GM12873 (cell line): ENCODE results near the gene IL25.

Source experiments
- TF ChIP-seq, protein P1 (sequence below): IDR thresholded peaks from 2 replicates; pipeline ENCODE4 v1.5.1; 2012; ENCODE audit warnings: low read depth, mild to moderate bottlenecking, moderate library complexity, low read length, control low read depth; ENCODE audit not compliant: insufficient read depth; ENCODE audit errors: missing control alignments

IL25 gene

DNA sequence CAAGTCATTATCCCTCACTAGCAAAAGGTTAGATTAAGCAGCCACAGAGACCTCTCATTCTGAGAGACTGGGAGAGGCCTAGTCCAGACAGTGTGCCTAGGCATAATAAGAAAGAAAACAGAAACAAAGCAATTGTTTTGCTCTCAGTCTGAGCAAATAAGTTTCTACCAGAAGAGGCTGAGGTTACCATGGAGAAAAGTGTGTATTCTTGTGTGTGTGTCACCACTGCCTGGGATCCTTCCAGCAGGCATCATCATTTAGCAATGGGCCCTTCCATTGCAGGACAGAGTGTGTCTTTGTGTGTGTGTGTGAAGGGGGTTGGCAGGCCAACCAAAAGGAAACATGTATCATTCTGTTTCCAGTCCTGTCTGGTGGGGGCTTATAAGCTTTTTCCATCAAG lies 11.3 kb upstream of the IL25 start:
- TF ChIP-seq, protein P1, sequence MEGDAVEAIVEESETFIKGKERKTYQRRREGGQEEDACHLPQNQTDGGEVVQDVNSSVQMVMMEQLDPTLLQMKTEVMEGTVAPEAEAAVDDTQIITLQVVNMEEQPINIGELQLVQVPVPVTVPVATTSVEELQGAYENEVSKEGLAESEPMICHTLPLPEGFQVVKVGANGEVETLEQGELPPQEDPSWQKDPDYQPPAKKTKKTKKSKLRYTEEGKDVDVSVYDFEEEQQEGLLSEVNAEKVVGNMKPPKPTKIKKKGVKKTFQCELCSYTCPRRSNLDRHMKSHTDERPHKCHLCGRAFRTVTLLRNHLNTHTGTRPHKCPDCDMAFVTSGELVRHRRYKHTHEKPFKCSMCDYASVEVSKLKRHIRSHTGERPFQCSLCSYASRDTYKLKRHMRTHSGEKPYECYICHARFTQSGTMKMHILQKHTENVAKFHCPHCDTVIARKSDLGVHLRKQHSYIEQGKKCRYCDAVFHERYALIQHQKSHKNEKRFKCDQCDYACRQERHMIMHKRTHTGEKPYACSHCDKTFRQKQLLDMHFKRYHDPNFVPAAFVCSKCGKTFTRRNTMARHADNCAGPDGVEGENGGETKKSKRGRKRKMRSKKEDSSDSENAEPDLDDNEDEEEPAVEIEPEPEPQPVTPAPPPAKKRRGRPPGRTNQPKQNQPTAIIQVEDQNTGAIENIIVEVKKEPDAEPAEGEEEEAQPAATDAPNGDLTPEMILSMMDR = no peak

DNA sequence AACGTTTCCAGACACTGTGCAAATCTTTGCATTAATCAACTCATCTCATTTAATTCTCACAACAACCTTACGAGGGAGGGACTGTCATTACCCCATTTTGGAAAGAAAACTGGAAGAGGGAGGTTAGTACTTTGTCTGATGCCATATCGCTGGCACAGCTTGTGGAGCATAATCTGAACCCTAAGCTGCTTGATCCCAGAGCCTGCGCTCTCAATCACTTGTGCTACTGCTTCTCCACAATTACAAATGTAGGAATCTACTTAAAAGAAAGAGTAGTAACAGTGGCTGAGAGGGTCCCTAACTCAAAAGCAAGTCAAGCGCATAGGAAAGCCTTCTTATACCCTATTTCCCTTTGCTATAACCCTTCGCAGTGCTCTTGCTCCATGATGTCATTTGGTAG lies 10.8 kb upstream of the IL25 start:
- TF ChIP-seq, protein P1 = no peak

DNA sequence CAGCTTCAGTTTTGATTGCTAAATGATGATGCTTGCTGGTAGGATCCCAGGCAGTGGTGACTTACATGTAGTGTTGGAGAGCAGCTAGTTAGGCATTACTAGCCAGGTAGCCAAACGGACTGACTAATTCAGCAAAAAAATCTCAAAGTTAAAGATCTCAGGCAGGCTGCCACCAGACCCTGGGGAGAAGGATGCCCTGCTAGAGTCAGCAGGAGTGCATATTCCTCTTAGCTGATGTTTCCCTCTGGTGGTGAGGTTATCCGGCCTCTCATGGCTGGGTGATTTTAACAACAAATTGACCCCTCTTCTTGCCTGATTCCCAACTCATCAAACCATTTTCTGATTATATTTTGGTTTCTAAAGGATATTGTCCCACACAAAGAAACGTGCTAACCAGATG lies 10.4 kb upstream of the IL25 start:
- TF ChIP-seq, protein P1 = no peak

DNA sequence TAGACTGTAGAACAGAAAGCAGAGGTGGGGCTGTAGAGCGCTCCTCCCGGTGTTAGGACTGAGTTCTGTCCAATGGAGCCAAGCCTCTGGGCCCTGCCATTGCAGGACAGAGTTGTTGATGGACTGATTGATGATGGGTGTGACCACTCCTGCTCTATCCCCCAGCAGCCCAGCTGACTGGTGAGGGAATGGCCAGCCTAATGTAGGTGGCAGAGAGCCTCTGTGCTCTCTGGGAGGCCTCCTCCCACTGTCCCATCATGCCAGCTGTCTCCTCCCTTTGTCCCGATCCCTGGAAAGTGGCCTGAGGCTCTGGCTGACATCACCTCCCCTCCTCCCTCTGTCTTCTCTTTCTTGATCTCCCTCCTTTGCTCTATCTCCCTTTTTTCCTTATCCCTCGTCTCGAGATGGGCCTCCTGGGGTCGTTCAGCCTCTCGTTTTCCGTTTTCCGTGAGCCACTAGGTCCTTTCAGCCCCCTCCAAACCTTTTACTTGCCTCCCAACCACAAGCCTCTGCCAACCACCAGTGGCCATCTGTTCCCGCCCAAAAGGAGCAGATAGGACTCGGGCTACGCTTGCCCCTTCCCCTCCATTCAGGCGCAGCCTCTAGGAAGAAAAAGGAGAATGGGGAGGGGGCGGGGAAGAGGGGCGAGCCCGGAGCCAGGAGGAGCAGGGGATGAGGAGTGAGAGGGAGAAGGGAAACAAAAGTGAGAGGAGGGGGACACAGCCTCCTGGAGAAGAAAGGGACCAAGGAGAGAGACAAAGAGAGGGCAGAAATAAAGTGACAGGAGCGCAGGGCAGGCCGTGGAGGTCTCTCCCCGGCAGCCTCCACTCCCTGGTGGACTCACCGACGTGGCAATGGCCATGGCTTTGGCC lies 8.2 kb upstream of the IL25 start:
- TF ChIP-seq, protein P1 = no peak

DNA sequence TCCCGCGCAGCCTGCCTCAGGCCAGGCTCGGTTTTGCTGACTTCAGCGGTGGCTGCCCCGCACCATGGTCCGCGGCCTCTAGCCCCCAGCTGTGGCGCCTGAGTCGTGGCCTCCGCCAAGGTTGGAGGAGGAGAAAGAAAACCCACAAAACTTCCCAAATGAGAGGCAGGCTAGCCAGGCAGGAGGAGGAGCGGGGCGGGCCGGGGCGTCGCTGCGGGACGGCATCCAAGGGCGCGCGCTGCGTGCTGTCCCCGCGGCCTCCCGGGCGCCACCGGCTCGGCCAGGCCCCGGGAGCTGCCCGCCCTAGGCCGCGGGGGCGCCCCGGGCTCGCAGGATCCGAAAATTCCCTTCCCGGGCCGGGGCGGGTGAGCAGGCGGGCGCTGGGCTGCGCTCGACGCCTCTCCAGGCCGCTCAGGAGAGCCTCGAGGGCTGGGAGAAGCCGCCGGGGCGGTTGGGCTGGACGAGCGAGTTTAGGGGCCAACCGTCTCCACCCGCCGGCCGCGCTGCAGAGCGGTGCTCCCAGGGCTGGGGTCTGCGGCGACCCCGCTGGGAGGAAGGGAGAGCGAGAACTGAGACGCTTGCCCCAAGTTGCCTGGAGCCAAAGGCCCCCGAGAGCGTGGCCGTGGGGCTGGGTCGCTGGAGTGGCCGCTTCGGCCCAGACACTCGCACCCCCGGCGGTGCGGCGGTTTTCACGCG lies 7.4 kb upstream of the IL25 start, which contains the start of gene EFS:
Gene EFS, minus strand, starts transcription at position 137 of the 696 bp plus-strand sequence. CDS start 147 bp downstream, outside the sequence.
- TF ChIP-seq, protein P1 = no peak

DNA sequence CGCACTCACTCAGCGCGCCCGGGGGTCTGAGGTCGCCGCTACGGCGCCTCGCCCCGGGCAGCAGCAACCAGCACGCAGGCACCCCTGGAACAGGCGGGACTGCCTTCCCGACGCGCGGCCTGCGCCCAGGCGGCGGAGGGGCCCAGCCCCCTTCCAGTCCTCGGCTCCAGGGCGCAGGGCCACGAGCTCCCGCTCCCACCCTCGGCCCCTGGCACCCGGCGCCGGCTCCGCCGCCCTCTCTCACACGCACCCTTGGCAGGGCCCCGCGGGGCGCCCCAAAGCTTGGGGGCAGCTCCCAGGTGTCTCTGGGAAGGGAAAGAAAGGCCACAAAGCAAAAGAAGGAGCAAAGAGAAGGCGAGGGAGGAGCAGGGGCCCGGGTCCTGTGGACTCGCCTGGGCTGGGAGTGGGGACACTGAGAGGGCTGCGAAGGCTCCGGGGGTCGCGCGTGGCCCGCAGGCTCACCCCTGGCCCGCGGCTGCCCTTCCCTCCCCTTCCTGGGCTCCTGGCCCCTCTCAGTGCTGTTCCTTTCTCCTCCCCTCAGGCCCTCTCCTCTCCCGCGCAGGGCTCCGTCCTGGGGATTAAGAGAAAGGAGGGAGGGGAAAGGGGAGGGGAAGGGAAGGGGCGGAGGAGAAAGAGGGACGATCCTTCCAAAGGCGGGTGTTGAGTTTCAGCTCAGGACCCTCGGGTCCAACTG lies 6.7 kb upstream of the IL25 start:
- TF ChIP-seq, protein P1 = no peak
